Subcutaneous abdominal adipose tissue (tissue), 5 donors: ENCODE measurements around the gene ALDH4A1.
A peak's percentile ranks its signal among the peaks of the same experiment; 100 is the strongest.

Experiments
- H3K27ac ChIP-seq: one replicate; pipeline ENCODE4 v1.7.0; 2013; ENCODE audit warnings: low read depth, mild to moderate bottlenecking, inconsistent platforms, low read length, moderate library complexity
- H3K27me3 ChIP-seq, 5 donors: one replicate each; pipeline ENCODE4 v1.7.0; 2013; ENCODE audit warnings: low read length in 5 of 5, inconsistent platforms in 1 of 5; ENCODE audit not compliant: control insufficient read depth in 5 of 5, insufficient read depth in 4 of 5
- H3K36me3 ChIP-seq, 5 donors: one replicate each; pipeline ENCODE4 v1.7.0; 2013; ENCODE audit warnings: low read length in 5 of 5; ENCODE audit not compliant: control insufficient read depth in 5 of 5, insufficient read depth in 5 of 5
- H3K4me1 ChIP-seq, 5 donors: one replicate each; pipeline ENCODE4 v1.7.0; 2013; ENCODE audit warnings: low read length in 5 of 5, mild to moderate bottlenecking in 3 of 5, moderate library complexity in 1 of 5; ENCODE audit not compliant: control insufficient read depth in 5 of 5, insufficient read depth in 5 of 5
- H3K4me3 ChIP-seq, 5 donors: one replicate each; pipeline ENCODE4 v1.7.0; 2013; ENCODE audit warnings: low read length in 5 of 5, low read depth in 1 of 5
- H3K9ac ChIP-seq, 5 donors: one replicate each; pipeline ENCODE4 v1.7.0; 2013; ENCODE audit warnings: low read length in 5 of 5, mild to moderate bottlenecking in 4 of 5, moderate library complexity in 3 of 5
- H3K9me3 ChIP-seq, 5 donors: one replicate each; pipeline ENCODE4 v1.7.0; 2013; ENCODE audit warnings: low read length in 5 of 5; ENCODE audit not compliant: control insufficient read depth in 5 of 5
- donor health status: healthy.
- donor health status: healthy.
- donor health status: healthy.
- donor health status: healthy.
- donor health status: healthy.

Gene ALDH4A1

GRCh38 chr1:18939398-18940302 is 37.3 kb upstream of the ALDH4A1 start:
- no peak overlapping the region for H3K27ac ChIP-seq
- no peak overlapping the region for H3K4me3 ChIP-seq
- H3K9ac ChIP-seq: no peak overlapping the region
- H3K36me3 ChIP-seq: peaks cover 0 to 2% (median 0%) of the 10 kb centered on the region in 5 donors
- H3K4me1 ChIP-seq: peaks cover 2 to 51% (median 47%) of the 10 kb centered on the region in 5 donors
- H3K9me3 ChIP-seq: no peaks in the 10 kb centered on the region
- H3K27me3 ChIP-seq: no peaks in the 10 kb centered on the region

- Histone ChIP-seq H3K9me3 (no peaks in the 10 kb centered on the region), H3K9ac (peak overlapping the region in 2 of 5 donors; percentile 6 to 8), H3K27me3 (no peaks in the 10 kb centered on the region), H3K4me3 (no peak overlapping the region), H3K36me3 (peaks cover 0 to 3% (median 0%) of the 10 kb centered on the region in 5 donors), H3K4me1 (peaks cover 0 to 48% (median 42%) of the 10 kb centered on the region in 5 donors), H3K27ac (no peak overlapping the region)
Measured at GRCh38 chr1:18938707-18939070, 36.3 kb upstream of the ALDH4A1 start.

- peaks cover 0 to 3% (median 0%) of the 10 kb centered on the region in 5 donors for H3K36me3 ChIP-seq
- no peaks in the 10 kb centered on the region for H3K27me3 ChIP-seq
- H3K9ac ChIP-seq: no peak overlapping the region
- H3K4me3 ChIP-seq: no peak overlapping the region
- no peak overlapping the region for H3K27ac ChIP-seq
- H3K4me1 ChIP-seq: peaks cover 0 to 48% (median 42%) of the 10 kb centered on the region in 5 donors
- no peaks in the 10 kb centered on the region for H3K9me3 ChIP-seq
Measured at GRCh38 chr1:18938008-18938706, 35.8 kb upstream of the ALDH4A1 start.

- no peak overlapping the region for H3K9ac ChIP-seq
- peaks cover 0 to 3% (median 0%) of the 10 kb centered on the region in 5 donors for H3K36me3 ChIP-seq
- H3K9me3 ChIP-seq: no peaks in the 10 kb centered on the region
- H3K4me3 ChIP-seq: no peak overlapping the region
- peaks cover 0 to 47% (median 42%) of the 10 kb centered on the region in 5 donors for H3K4me1 ChIP-seq
- no peak overlapping the region for H3K27ac ChIP-seq
- no peaks in the 10 kb centered on the region for H3K27me3 ChIP-seq
Measured at GRCh38 chr1:18937539-18937938, 35.2 kb upstream of the ALDH4A1 start.

- Histone ChIP-seq H3K27ac (no peak overlapping the region), H3K4me1 (peaks cover 0 to 41% (median 39%) of the 10 kb centered on the region in 5 donors), H3K4me3 (no peak overlapping the region), H3K27me3 (no peaks in the 10 kb centered on the region), H3K9ac (no peak overlapping the region), H3K9me3 (no peaks in the 10 kb centered on the region), H3K36me3 (peaks cover 0 to 3% (median 0%) of the 10 kb centered on the region in 5 donors)
Measured at GRCh38 chr1:18936814-18937481, 34.6 kb upstream of the ALDH4A1 start.

- Histone ChIP-seq H3K4me3 (no peak overlapping the region), H3K4me1 (peaks cover 0 to 37% (median 35%) of the 10 kb centered on the region in 5 donors), H3K36me3 (peaks cover 0 to 3% (median 0%) of the 10 kb centered on the region in 5 donors), H3K27me3 (no peaks in the 10 kb centered on the region), H3K9me3 (no peaks in the 10 kb centered on the region), H3K27ac (no peak overlapping the region), H3K9ac (no peak overlapping the region)
Measured at GRCh38 chr1:18936471-18936813, 34.1 kb upstream of the ALDH4A1 start.

- no peak overlapping the region for H3K9ac ChIP-seq
- H3K27me3 ChIP-seq: no peaks in the 10 kb centered on the region
- no peaks in the 10 kb centered on the region for H3K9me3 ChIP-seq
- H3K27ac ChIP-seq: no peak overlapping the region
- H3K36me3 ChIP-seq: peaks cover 0 to 3% (median 0%) of the 10 kb centered on the region in 5 donors
- peaks cover 0 to 28% (median 25%) of the 10 kb centered on the region in 5 donors for H3K4me1 ChIP-seq
- no peak overlapping the region for H3K4me3 ChIP-seq
Measured at GRCh38 chr1:18934205-18935000, 32.0 kb upstream of the ALDH4A1 start.

GRCh38 chr1:18932879-18933278 is 30.5 kb upstream of the ALDH4A1 start:
- H3K9ac ChIP-seq: no peak overlapping the region
- no peaks in the 10 kb centered on the region for H3K9me3 ChIP-seq
- no peak overlapping the region for H3K4me3 ChIP-seq
- H3K4me1 ChIP-seq: peaks cover 0 to 28% (median 26%) of the 10 kb centered on the region in 5 donors
- H3K36me3 ChIP-seq: peaks cover 0 to 3% (median 0%) of the 10 kb centered on the region in 5 donors
- no peak overlapping the region for H3K27ac ChIP-seq
- H3K27me3 ChIP-seq: no peaks in the 10 kb centered on the region

- Histone ChIP-seq H3K4me1 (peaks cover 0 to 32% (median 31%) of the 10 kb centered on the region in 5 donors), H3K27ac (no peak overlapping the region), H3K4me3 (no peak overlapping the region), H3K9ac (no peak overlapping the region), H3K27me3 (no peaks in the 10 kb centered on the region), H3K9me3 (no peaks in the 10 kb centered on the region), H3K36me3 (peaks cover 0 to 3% (median 0%) of the 10 kb centered on the region in 5 donors)
Measured at GRCh38 chr1:18932387-18932786, 30.0 kb upstream of the ALDH4A1 start.
